Psoas muscle (tissue), 8 donors: ENCODE measurements around the gene CPE. TPM values are rescaled to one million over a fixed set of nuclear protein-coding genes. Genes with fewer than 3 reads are reported as not detected.
"Not testable (repeated sequence)": the region's sequence is repeated elsewhere in the genome, so short reads cannot be mapped to it uniquely, and the experiment has no call there.

Source experiments
- ATAC-seq, 4 donors: fragments of 200-7000 bp; cut with Tn5 transposase; one replicate each; pipeline ENCODE4 v1.9.1; 2020; ENCODE audit warnings: moderate library complexity in 3 of 4, mild to moderate bottlenecking in 2 of 4
- DNase-seq, 2 donors: peaks; one replicate each; pipeline ENCODE4 v3.0.0-alpha.2; 2020
- H3K27ac ChIP-seq: fragments of 200-600 bp; one replicate; pipeline ENCODE4 v1.8.0; 2022
- H3K27me3 ChIP-seq, 3 donors: fragments of 200-600 bp in 1 of 3; one replicate each; pipeline versions ENCODE4 v1.6.1 to v1.8.0; 2013 to 2022; ENCODE audit warnings: low read length in 2 of 3, mild to moderate bottlenecking in 2 of 3, moderate library complexity in 1 of 3; ENCODE audit not compliant: insufficient read depth in 3 of 3
- H3K36me3 ChIP-seq, 2 donors: fragments of 200-600 bp in 1 of 2; one replicate each; pipeline versions ENCODE4 v1.6.1 to v1.8.0; 2013 to 2022; ENCODE audit warnings: low read depth in 1 of 2, mild to moderate bottlenecking in 1 of 2, moderate library complexity in 1 of 2; ENCODE audit not compliant: insufficient read depth in 1 of 2
- H3K4me1 ChIP-seq: fragments of 200-600 bp; one replicate; pipeline ENCODE4 v1.8.0; 2022
- H3K4me3 ChIP-seq: fragments of 200-600 bp; one replicate; pipeline ENCODE4 v1.8.0; 2022; ENCODE audit warnings: mild to moderate bottlenecking
- H3K9me3 ChIP-seq: fragments of 200-600 bp; one replicate; pipeline ENCODE4 v1.8.0; 2022
- WGBS, 3 donors: extraction: QIAGEN DNeasy Blood & Tissue Kit; methylation state at CpG; one replicate each; pipeline versions ENCODE4 v1.1.6 to v1.1.7; 2013; 5-methylcytosine and 5-hydroxymethylcytosine counted together
- intact Hi-C, 2 donors: fragments of 100-400 bp; cut with DNase I; formaldehyde crosslinking; loops; one replicate each; pipeline versions ENCODE4 v1.11.0 to v1.14.2; 2022
- polyA plus RNA-seq, 3 donors: library from polyadenylated mRNA; stranded (reverse); fragments of 200-250 nt; gene quantifications; one replicate each; pipeline ENCODE4 v1.2.3, GENCODE V29; 2013
- total RNA-seq, 4 donors: library from RNA; stranded (reverse); fragmentation: NEBNext Ultra II Directional in 2 of 4; extraction: Animal tissue kit (Norgen Biotek cat#: 25700) in 2 of 4; gene quantifications; one replicate each; pipeline versions ENCODE4 v1.2.1 to v1.2.4, GENCODE V29; 2021 to 2023
- TF ChIP-seq, protein P1 (sequence below): fragments of 200-600 bp; IDR thresholded peaks from one replicate; pipeline ENCODE4 v1.8.0; 2022; ENCODE audit warnings: antibody characterized with exemption
- donor health status: healthy with polysubstance abuse.
- donor health status: DM: no; HTN: no; CAD: no; lungs with moderate emphysema.
- donor health status: Bipolar disorder and iron deficiency.
- donor health status: healthy.
- donor health status: DM: yes; HTN: yes; CAD: no.
- donor health status: DM: no; HTN: no; CAD: no.
- donor health status: DM: no; HTN: no; CAD: no.
- donor health status: DM: yes; HTN: yes; CAD: no.

Gene CPE
- total and polyA plus RNA-seq, 7 donors: 9.4 to 34.8 (median 12.2) TPM

DNA sequence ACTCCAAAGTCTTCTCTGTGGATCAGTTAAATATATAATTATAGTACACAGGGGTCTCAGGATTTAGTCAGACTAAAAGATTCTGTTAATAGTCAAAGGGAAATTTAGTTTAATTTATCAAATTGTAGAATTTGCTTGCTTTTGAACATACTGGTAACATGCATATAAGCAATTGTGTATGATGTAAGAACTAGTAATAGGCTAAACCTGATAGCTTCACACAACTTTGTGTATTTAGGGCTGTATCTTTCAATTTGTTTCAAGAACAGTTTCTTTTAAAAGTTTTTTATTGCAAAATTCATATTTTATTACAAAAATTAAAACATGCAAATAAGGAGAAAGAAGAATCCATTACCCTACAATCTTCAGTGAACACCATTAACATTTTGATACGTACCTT is 99.5 kb downstream of the CPE start:
- no peak overlapping the region for H3K27ac ChIP-seq

DNA sequence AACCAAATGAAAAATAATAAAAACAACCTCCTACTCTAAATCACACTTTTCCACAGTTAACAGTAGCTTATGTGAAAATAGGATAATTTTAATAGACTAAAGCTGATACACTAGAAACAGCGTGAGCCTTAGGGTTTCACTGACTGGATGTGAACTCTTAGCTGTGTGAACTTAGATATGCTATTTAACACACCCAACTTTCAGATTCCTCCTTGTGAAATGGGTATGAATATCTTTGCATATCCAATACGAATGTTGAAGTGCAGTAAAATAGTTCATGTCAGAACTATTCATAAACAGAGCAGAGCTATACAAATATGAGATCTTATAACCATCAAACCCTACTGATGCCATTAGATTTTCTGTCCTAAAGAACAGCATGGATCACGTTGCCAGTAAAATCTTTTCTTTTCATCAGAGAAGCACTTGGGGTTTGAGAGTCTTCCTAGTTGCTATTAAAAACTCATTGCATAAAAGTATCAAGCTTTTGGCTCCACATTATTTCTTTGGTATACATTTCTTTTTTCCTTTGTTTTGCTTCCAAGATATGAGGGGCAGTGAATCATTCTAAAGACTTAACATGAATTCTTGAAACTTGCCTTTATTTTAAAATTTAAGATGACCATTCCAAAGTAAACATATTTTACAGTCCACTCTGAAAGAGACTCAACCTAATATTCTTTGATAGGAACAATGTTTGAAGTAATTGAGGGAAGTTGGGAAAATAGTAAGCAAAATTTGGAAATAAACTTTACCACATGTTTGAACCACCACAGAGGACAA is 102.4 kb downstream of the CPE start:
- H3K27ac ChIP-seq: no peak overlapping the region
- no peak for DNase-seq
- H3K4me3 ChIP-seq: no peak overlapping the region
- H3K36me3 ChIP-seq: no peaks in the 10 kb centered on the region
- no peaks in the 10 kb centered on the region for H3K9me3 ChIP-seq
- ATAC-seq: no peak
- intact Hi-C loops: no loop called here
- no peaks in the 10 kb centered on the region for H3K27me3 ChIP-seq
- TF ChIP-seq, protein P1, sequence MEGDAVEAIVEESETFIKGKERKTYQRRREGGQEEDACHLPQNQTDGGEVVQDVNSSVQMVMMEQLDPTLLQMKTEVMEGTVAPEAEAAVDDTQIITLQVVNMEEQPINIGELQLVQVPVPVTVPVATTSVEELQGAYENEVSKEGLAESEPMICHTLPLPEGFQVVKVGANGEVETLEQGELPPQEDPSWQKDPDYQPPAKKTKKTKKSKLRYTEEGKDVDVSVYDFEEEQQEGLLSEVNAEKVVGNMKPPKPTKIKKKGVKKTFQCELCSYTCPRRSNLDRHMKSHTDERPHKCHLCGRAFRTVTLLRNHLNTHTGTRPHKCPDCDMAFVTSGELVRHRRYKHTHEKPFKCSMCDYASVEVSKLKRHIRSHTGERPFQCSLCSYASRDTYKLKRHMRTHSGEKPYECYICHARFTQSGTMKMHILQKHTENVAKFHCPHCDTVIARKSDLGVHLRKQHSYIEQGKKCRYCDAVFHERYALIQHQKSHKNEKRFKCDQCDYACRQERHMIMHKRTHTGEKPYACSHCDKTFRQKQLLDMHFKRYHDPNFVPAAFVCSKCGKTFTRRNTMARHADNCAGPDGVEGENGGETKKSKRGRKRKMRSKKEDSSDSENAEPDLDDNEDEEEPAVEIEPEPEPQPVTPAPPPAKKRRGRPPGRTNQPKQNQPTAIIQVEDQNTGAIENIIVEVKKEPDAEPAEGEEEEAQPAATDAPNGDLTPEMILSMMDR: no peak
- 78 to 84% (median 82%) methylated on average over 3 of the region's 3 CpGs for WGBS, 3 donors
- no peaks in the 10 kb centered on the region for H3K4me1 ChIP-seq

More for the DNA sequence above, 99.5 kb downstream of the CPE start:
- Histone ChIP-seq H3K4me3 (no peak overlapping the region), H3K36me3 (no peaks in the 10 kb centered on the region), H3K27me3 (no peaks in the 10 kb centered on the region), H3K9me3 (no peaks in the 10 kb centered on the region), H3K4me1 (no peaks in the 10 kb centered on the region)
- WGBS, 3 donors: 94 to 97% (median 97%) methylated on average over 1 of the region's 1 CpG
- no peak for DNase-seq
- TF ChIP-seq, protein P1: no peak
- no peak for ATAC-seq
- intact Hi-C loops: no loop called here

DNA sequence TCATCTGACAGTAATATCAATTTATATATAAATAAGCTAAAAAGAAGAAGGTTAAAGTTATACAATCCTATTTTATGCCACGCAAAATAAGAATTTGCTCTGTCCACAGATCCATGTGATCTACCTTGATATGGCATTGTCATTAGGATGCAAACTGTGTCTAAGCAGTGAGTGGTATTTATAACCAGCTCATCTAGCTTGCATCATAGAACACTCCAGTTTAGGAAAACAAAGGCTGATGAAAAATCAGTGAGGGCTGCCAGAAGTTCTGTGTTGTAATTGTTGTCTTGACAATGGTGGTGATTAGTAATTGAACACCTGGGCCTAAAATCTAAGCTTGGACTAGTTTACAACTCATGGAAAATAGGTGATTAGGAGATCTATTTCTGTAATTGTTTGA is 111.0 kb downstream of the CPE start:
- H3K4me3 ChIP-seq: no peak overlapping the region
- ATAC-seq (no peak), DNase-seq (no peak)
- intact Hi-C loops: loop anchor here in 1 of 2 donors (5.0 kb wide), 1 partner anchor 603 kb away; no protein-coding TSS in a partner anchor
- no peaks in the 10 kb centered on the region for H3K36me3 ChIP-seq
- TF ChIP-seq, protein P1: no peak
- 80 to 90% (median 80%) methylated on average over 1 of the region's 1 CpG for WGBS, 3 donors
- H3K9me3 ChIP-seq: no peaks in the 10 kb centered on the region
- no peak overlapping the region for H3K27ac ChIP-seq
- H3K27me3 ChIP-seq: no peaks in the 10 kb centered on the region
- H3K4me1 ChIP-seq: no peaks in the 10 kb centered on the region

DNA sequence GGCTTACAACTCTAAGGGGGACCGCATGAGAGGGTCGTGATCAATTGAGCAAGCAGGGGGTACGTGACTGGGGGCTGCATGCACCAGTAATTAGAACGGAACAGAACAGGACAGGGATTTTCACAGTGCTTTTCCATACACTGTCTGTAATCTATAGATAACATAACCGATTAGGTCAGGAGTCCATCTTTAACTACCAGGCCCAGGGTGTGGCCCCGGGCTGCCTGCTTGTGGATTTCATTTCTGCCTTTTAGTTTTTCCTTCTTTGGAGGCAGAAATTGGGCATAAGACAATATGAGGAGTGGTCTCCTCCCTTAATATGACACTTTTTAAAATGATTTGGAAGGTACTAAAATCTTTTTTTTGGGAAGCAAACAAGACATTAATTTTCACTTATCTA is 113.8 kb downstream of the CPE start:
- H3K4me3 ChIP-seq, H3K27me3 ChIP-seq, H3K27ac ChIP-seq, DNase-seq, H3K4me1 ChIP-seq, H3K36me3 ChIP-seq, ATAC-seq, H3K9me3 ChIP-seq: not testable (repeated sequence)
- 77 to 85% (median 83%) methylated on average over 6 of the region's 6 CpGs for WGBS, 3 donors
- intact Hi-C loops: loop anchor here in 1 of 2 donors (5.0 kb wide), 1 partner anchor 600 kb away; no protein-coding TSS in a partner anchor

DNA sequence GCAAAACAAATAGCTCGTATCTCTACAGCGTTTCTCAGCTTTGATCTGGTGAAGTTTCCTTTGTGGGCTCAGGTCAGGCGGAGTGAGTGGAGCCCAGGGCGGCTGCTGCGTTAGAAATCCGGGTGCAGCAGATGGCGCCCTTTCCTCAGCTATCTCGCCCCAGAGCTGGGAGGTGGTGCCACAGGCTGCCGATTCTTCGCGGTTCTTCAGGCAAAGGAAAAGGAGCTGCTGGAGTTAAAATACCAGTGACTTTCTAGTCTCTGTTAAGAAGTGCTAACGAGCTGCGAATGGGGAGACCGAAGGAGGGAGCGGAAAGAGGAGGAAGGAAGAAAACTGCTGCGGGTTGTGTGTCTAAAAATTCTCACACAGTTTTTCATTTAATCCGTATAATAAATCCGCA is 114.6 kb downstream of the CPE start:
- no peaks in the 10 kb centered on the region for H3K27me3 ChIP-seq
- no peaks in the 10 kb centered on the region for H3K9me3 ChIP-seq
- TF ChIP-seq, protein P1: peak; percentile 60
- no peaks in the 10 kb centered on the region for H3K36me3 ChIP-seq
- intact Hi-C loops: loop anchor here in 1 of 2 donors (5.0 kb wide), 1 partner anchor 599 kb away; no protein-coding TSS in a partner anchor
- no peak overlapping the region for H3K4me3 ChIP-seq
- ATAC-seq: peak; percentile 54 to 89 (median 78)
- WGBS, 3 donors: 7 to 10% (median 7%) methylated on average over 18 of the region's 18 CpGs
- DNase-seq: peak; percentile 65 to 78
- no peak overlapping the region for H3K27ac ChIP-seq
- H3K4me1 ChIP-seq: no peaks in the 10 kb centered on the region
